Measurements from ENCODE around the gene AKAP7. TPM values are rescaled to one million over a fixed set of nuclear protein-coding genes. Genes with fewer than 3 reads are reported as not detected.

AKAP7 gene
- total RNA-seq, 6 donors from 2014 or later = 2.4 to 11.3 (median 7.1) TPM

DNA sequence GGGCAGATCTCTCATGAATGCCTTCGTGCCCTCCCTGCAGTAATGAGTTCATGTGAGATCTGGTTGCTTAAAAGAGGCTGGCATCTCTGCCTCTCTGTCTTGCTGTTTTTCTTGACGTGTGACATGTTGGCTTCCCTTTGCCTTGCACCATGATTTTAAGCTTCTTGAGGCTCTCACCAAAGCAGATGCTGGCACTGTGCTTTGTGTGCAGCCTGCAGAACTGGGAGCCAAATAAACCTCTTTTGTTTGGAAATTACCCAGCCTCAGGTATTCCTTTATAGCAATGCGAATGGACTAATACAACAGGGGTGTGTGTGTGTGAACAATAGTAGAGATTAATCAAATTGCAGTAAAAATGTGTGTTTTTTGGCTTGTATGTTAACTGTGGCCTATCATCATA lies 8.1 kb downstream of the AKAP7 start:
- WGBS, 2 donors = 96 to 99% methylated on average over 3 of the region's 3 CpGs
- peaks cover 0 to 17% (median 0%) of the 10 kb centered on the region in 4 donors for H3K36me3 ChIP-seq
- H3K27me3 ChIP-seq = no peaks in the 10 kb centered on the region
- H3K27ac ChIP-seq = no peak overlapping the region
- no peak for DNase-seq
- no peak overlapping the region for H3K4me3 ChIP-seq
- TF ChIP-seq POLR2AphosphoS5 (IDR thresholded peaks at IDR 0.05) (no peak), CTCF (IDR thresholded peaks at IDR 0.05) (no peak)
- H3K9me3 ChIP-seq = no peaks in the 10 kb centered on the region
- H3K4me1 ChIP-seq = no peaks in the 10 kb centered on the region
- no peak for ATAC-seq (ENCODE audit: low FRiP score in 2 of 2)

DNA sequence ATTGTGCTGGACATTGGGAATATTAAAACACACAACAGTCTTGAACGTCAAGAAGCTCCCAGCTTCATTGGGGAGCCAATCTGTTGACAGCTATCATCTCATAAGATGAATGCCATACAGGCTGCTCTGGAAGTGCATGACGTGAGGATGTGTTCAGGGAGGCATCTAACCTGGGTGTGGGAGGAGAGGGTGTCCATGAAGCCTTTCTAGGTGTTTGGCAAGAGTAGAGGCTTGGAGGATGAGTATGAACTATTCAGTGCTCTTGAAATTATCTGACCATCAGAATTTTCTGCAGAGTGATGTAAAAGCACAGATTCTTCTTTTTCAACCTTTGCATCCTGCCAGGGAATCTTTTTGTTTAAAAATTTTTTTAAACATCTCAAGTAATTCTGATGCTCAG lies 11.6 kb downstream of the AKAP7 start:
- Histone ChIP-seq H3K9me3 (no peaks in the 10 kb centered on the region), H3K4me1 (no peaks in the 10 kb centered on the region), H3K4me3 (no peak overlapping the region), H3K36me3 (peaks cover 0 to 17% (median 0%) of the 10 kb centered on the region in 4 donors), H3K27ac (no peak overlapping the region), H3K27me3 (no peaks in the 10 kb centered on the region)
- no peak for DNase-seq
- TF ChIP-seq POLR2AphosphoS5 (IDR thresholded peaks at IDR 0.05) = no peak
- no peak for TF ChIP-seq CTCF (IDR thresholded peaks at IDR 0.05)
- no peak for TF ChIP-seq EP300 (IDR thresholded peaks at IDR 0.05)
- TF ChIP-seq POLR2A (IDR thresholded peaks at IDR 0.05) = no peak
- ATAC-seq (ENCODE audit: low FRiP score in 2 of 2) = no peak
- WGBS, 2 donors = 89 to 97% methylated on average over 2 of the region's 2 CpGs

DNA sequence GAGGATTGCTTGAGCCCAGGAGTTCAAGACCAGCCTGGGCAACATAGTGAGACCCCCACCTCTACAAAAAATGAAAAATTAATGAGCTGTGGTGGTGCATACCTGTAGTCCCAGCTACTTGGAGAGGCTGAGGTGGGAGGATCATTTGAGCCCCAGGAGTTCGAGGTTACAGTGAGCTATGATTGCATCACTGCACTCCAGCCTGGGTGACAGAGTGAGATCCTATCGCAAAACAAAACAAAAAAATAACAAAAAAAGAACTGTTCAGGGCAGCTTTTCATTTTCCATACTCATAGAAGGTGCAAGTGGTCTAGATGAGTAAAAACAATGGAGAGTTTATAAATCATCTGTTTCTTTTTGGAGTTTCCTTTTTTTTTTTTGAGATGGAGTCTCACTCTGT lies 21.1 kb downstream of the AKAP7 start:
- no peaks in the 10 kb centered on the region for H3K27me3 ChIP-seq
- no peaks in the 10 kb centered on the region for H3K9me3 ChIP-seq
- H3K27ac ChIP-seq = no peak overlapping the region
- DNase-seq = no peak
- no peaks in the 10 kb centered on the region for H3K4me1 ChIP-seq
- peaks cover 0 to 3% (median 0%) of the 10 kb centered on the region in 4 donors for H3K36me3 ChIP-seq
- ATAC-seq (ENCODE audit: low FRiP score in 2 of 2) = no peak
- TF ChIP-seq EP300 (IDR thresholded peaks at IDR 0.05) = no peak
- TF ChIP-seq CTCF (IDR thresholded peaks at IDR 0.05) = no peak
- no peak for TF ChIP-seq POLR2A (IDR thresholded peaks at IDR 0.05)
- TF ChIP-seq POLR2AphosphoS5 (IDR thresholded peaks at IDR 0.05) = no peak
- H3K4me3 ChIP-seq = no peak overlapping the region
- WGBS, 2 donors = 91 to 96% methylated on average over 2 of the region's 2 CpGs

- DNase-seq (no peak), ATAC-seq (ENCODE audit: low FRiP score in 2 of 2) (no peak)
- Histone ChIP-seq H3K4me1 (no peaks in the 10 kb centered on the region), H3K9me3 (no peaks in the 10 kb centered on the region), H3K36me3 (peaks cover 0 to 2% (median 0%) of the 10 kb centered on the region in 4 donors), H3K4me3 (no peak overlapping the region), H3K27ac (no peak overlapping the region), H3K27me3 (no peaks in the 10 kb centered on the region)
- 84 to 95% methylated on average over 2 of the region's 2 CpGs for WGBS, 2 donors
- no peak for TF ChIP-seq POLR2AphosphoS5 (IDR thresholded peaks at IDR 0.05)
- TF ChIP-seq EP300 (IDR thresholded peaks at IDR 0.05) = no peak
Observed at GRCh38 chr6:131159578-131159977, 24.3 kb downstream of the AKAP7 start.

DNA sequence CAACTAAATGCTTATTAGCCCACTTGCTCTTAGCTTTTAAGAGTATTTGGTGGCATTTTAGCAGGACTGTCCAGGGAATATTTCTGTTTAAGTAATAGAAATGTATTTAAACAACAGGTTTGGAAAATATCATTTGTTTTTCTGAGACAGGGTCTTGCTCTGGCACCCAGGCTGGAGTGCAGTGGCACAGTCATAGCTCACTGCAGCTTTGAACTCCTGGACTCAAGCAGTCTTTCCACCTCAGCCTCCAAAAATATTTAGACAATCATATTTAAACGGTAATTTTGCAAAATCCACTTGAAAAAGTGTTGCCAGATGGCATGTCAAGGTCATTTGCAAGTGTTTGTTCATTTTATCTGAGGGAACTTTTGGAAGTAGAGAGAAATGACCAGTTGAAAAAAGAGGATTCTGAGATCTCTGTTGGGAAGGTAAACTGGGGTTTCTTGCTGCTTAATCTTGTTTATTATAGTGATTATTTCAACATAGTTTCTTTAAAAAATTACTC lies 25.0 kb downstream of the AKAP7 start:
- TF ChIP-seq EP300 (IDR thresholded peaks at IDR 0.05) = no peak
- TF ChIP-seq POLR2AphosphoS5 (IDR thresholded peaks at IDR 0.05) = no peak
- no peak for TF ChIP-seq CTCF (IDR thresholded peaks at IDR 0.05)
- no peak for TF ChIP-seq POLR2A (IDR thresholded peaks at IDR 0.05)
- H3K4me3 ChIP-seq = no peak overlapping the region
- peaks cover 0 to 3% (median 0%) of the 10 kb centered on the region in 4 donors for H3K36me3 ChIP-seq
- DNase-seq (no peak), ATAC-seq (ENCODE audit: low FRiP score in 2 of 2) (no peak)
- no peak overlapping the region for H3K27ac ChIP-seq
- H3K9me3 ChIP-seq = no peaks in the 10 kb centered on the region
- 3 to 45% methylated on average over 1 of the region's 1 CpG for WGBS, 2 donors
- H3K4me1 ChIP-seq = no peaks in the 10 kb centered on the region
- H3K27me3 ChIP-seq = no peaks in the 10 kb centered on the region
